Parathyroid adenoma (tissue), 2 donors: ENCODE results near the gene TMUB1.

ENCODE experiments used
- H2AFZ ChIP-seq: fragments of 300-600 bp; sonication (generic); one replicate; pipeline ENCODE4 v1.7.0; 2017; ENCODE audit warnings: antibody characterized with exemption, mild to moderate bottlenecking
- H3K27ac ChIP-seq: fragments of 300-600 bp; sonication (generic); one replicate; pipeline ENCODE4 v1.7.0; 2017
- H3K27me3 ChIP-seq: fragments of 300-600 bp; sonication (generic); one replicate; pipeline ENCODE4 v1.7.0; 2017; ENCODE audit warnings: low read length; ENCODE audit not compliant: control insufficient read depth, insufficient read depth
- H3K36me3 ChIP-seq: fragments of 300-600 bp; sonication (generic); one replicate; pipeline ENCODE4 v1.7.0; 2017; ENCODE audit warnings: low read length; ENCODE audit not compliant: control insufficient read depth, insufficient read depth
- H3K4me1 ChIP-seq: fragments of 300-600 bp; sonication (generic); one replicate; pipeline ENCODE4 v1.7.0; 2017; ENCODE audit warnings: control low read depth
- H3K4me2 ChIP-seq: fragments of 300-600 bp; sonication (generic); one replicate; pipeline ENCODE4 v1.7.0; 2017; ENCODE audit warnings: low read length
- H3K4me3 ChIP-seq: fragments of 300-600 bp; sonication (generic); one replicate; pipeline ENCODE4 v1.7.0; 2017; ENCODE audit warnings: low read depth, low read length
- H3K79me2 ChIP-seq: fragments of 300-600 bp; sonication (generic); one replicate; pipeline ENCODE4 v1.7.0; 2017; ENCODE audit warnings: control low read depth
- H3K9ac ChIP-seq: fragments of 300-600 bp; sonication (generic); one replicate; pipeline ENCODE4 v1.7.0; 2017; ENCODE audit warnings: mild to moderate bottlenecking
- H3K9me3 ChIP-seq: fragments of 300-600 bp; sonication (generic); one replicate; pipeline ENCODE4 v1.7.0; 2017; ENCODE audit warnings: low read length; ENCODE audit not compliant: control insufficient read depth
- TF ChIP-seq, protein P1 (sequence below): fragments of 300-600 bp; sonication (generic); IDR thresholded peaks from one replicate; pipeline ENCODE4 v1.7.0; 2017; ENCODE audit warnings: antibody characterized with exemption, mild to moderate bottlenecking
- donor health status: primary hyperparathyroidism.

TMUB1 gene

DNA sequence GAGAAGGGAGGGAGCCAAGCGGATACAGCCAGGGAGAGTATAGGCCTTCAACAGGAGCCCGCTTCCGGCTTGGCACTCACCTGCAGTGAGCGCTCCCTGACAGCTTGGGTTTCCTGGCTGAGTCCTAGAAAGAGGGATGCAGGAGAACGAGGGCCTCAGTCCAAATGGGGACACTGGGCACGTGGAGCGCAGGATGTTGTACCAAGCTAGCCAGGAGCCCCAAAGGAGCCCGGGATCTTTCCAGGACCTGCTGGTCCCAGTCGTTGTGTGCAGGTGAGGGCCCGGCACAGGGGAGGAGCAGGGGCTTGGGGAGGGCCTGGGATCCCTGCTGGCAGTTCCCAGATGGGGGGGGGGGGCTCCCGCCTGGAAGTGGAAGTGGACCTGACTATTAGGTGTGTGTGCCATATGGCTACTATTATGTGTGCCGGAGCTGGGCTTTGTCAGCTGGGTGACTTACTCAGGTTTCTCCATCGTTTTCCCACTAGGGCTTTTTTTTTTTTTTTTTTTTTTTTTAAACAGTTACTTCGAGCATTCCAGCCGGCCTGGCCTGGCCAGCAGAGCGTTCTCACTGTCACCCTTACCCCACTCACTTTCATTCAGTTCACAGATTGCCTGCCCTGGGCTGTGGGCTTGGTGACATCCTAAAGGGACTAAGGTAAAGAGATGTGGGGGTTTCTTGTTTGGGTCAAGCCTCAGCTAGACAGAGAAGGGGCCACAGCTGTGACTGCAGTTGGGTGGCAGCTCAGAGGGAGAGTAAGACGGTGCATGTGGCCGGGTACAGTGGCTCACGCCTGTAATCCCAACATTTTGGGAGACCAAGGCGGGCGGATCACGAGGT, 6.8 kb upstream of the TMUB1 start:
- Histone ChIP-seq H3K27me3 (no peaks in the 10 kb centered on the region), H3K4me3 (no peak overlapping the region), H3K36me3 (no peaks in the 10 kb centered on the region), H3K79me2 (peaks cover 70% of the 10 kb centered on the region), H2AFZ (no peak overlapping the region), H3K9me3 (no peaks in the 10 kb centered on the region), H3K27ac (peak overlapping the region; percentile 87), H3K4me2 (no peak overlapping the region), H3K9ac (no peak overlapping the region), H3K4me1 (peaks cover 34% of the 10 kb centered on the region)
- TF ChIP-seq, protein P1, sequence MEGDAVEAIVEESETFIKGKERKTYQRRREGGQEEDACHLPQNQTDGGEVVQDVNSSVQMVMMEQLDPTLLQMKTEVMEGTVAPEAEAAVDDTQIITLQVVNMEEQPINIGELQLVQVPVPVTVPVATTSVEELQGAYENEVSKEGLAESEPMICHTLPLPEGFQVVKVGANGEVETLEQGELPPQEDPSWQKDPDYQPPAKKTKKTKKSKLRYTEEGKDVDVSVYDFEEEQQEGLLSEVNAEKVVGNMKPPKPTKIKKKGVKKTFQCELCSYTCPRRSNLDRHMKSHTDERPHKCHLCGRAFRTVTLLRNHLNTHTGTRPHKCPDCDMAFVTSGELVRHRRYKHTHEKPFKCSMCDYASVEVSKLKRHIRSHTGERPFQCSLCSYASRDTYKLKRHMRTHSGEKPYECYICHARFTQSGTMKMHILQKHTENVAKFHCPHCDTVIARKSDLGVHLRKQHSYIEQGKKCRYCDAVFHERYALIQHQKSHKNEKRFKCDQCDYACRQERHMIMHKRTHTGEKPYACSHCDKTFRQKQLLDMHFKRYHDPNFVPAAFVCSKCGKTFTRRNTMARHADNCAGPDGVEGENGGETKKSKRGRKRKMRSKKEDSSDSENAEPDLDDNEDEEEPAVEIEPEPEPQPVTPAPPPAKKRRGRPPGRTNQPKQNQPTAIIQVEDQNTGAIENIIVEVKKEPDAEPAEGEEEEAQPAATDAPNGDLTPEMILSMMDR = no peak

DNA sequence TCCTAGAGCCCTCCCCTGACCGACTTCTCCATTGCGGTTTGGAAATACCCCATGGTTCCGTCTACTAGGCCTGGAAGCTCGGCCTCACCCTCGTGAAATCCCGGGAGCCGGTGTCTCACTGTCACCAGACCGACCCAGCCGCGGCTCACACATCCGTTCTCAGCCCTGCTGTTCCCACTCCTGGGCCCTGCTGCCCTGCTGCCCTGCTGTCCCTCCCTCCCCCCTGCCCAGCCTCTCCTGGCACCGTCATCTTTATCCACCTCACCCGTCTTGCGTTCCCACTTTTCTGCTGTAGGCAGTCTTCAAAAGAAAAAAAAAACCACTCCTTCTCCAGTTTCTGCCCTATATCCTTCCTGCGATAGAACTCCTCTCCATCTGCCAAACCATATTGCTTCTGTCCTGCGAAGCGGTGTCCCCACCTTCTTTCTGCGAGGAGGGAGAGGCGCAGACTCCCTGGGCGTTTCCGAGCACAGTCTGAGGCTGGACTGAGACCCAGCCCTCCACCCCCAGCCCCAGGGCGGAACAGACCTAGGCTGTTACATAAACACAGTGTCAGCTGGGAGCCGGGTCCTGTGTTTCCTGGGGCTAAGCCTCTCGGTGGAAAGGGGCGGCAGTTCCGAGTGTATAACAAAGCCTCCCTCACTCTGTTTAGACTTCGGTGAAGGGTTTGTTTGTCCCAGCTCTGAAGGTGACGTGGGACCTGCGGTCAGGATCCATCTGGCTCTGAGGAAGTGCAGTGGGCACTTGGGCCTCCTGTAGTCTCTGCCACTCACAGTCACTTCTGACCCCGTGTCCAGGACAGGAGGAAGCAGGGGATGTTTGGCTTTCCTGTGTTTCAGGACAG, 5.8 kb upstream of the TMUB1 start:
- Histone ChIP-seq H3K27ac (peak overlapping the region; percentile 87), H3K79me2 (peaks cover 64% of the 10 kb centered on the region), H3K9ac (no peak overlapping the region), H3K4me3 (peak overlapping the region; percentile 7), H3K36me3 (no peaks in the 10 kb centered on the region), H2AFZ (no peak overlapping the region), H3K4me1 (peaks cover 38% of the 10 kb centered on the region), H3K4me2 (no peak overlapping the region), H3K9me3 (no peaks in the 10 kb centered on the region), H3K27me3 (no peaks in the 10 kb centered on the region)
- TF ChIP-seq, protein P1 = no peak

DNA sequence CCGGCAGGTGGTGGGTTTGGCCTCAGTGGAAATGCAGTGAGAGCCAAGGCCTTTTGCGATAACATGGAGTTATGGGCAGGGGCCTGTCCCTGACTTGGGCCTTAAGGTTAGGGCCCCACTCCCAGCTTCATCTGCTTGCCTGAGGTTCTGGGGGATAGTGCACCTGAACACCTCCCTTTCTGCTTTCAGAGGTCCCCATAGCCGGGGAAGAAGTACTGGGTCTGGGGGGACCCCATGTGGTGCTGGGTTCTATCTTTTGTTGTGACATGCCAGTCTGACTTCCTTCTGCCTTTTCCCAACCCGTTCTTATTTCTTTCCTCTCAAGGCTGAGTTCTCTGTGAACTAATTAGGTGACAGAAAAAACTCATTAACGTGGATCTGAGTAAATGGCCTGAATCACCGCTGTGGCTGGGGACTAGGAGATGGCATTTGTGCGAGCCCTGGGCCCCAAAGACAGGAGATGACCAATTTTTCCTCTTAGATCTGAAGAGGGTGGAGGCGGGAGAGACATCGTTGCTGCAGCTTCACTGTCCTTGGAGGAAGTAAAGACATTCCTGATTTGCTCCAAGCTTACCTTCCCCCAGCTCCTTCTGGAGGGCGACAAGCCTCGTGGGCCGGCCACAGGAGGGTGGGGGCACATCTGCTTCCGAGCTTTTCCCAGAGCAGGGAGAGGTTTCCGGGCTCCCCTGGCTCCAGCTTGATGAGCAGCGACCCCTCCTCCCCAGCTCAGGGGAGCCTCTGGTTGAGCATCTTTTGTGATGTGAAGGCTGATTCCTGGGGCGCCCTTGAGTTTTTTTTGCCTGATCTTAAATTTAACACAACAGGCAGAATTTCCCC, 4.9 kb upstream of the TMUB1 start:
- Histone ChIP-seq H3K27me3 (no peaks in the 10 kb centered on the region), H3K36me3 (no peaks in the 10 kb centered on the region), H3K79me2 (peaks cover 56% of the 10 kb centered on the region), H2AFZ (no peak overlapping the region), H3K4me1 (peaks cover 38% of the 10 kb centered on the region), H3K9me3 (no peaks in the 10 kb centered on the region), H3K27ac (peak overlapping the region; percentile 87), H3K9ac (no peak overlapping the region), H3K4me3 (peak overlapping the region; percentile 78), H3K4me2 (peak overlapping the region; percentile 97)
- TF ChIP-seq, protein P1 = no peak

DNA sequence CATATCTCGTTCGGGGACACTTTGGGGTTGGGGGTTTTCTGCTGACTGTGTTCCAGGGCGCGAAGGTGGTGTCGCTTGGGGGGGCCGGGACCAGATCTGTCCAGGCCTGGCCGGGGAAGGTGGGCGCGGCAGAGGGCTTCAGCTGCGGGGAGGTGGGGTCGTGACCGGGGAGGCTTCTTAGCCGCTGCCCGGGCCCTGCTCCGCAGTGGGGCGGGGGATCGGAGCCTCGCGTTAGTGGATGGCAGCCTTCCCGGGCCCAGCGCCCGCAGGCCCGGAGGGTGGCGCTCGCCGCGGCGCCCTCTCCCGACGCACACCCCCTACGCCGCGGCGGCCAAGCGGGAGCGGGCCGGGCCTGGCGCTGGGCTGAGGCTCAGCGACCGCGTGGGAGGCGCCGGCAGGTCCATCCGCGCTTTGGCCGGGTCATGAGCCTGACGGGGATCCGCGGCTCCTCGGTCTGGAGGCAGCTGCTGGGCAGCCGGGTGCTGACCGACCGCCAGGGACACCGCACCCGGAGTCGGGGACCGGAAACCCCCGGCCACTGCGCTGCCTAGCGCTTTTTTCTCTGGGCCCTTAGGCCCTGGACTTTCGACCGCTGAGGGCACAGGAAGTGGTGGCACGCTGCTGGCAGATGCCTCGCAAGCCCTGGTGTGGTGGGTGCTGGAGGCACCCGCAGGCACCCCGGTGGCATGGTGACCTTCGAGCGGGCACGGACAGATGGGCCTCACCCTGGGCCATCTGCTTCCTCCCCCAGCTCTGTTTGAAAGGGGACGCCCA, 4.1 kb upstream of the TMUB1 start:
- TF ChIP-seq, protein P1 = no peak
- Histone ChIP-seq H3K4me1 (peaks cover 38% of the 10 kb centered on the region), H3K4me2 (peak overlapping the region; percentile 97), H3K4me3 (peak overlapping the region; percentile 78), H2AFZ (peak overlapping the region; percentile 65), H3K27me3 (no peaks in the 10 kb centered on the region), H3K27ac (peak overlapping the region; percentile 87), H3K36me3 (no peaks in the 10 kb centered on the region), H3K79me2 (peaks cover 48% of the 10 kb centered on the region), H3K9me3 (no peaks in the 10 kb centered on the region), H3K9ac (peak overlapping the region; percentile 82)
